ENCODE measurements around the gene KCTD18.

The KCTD18 gene

DNA sequence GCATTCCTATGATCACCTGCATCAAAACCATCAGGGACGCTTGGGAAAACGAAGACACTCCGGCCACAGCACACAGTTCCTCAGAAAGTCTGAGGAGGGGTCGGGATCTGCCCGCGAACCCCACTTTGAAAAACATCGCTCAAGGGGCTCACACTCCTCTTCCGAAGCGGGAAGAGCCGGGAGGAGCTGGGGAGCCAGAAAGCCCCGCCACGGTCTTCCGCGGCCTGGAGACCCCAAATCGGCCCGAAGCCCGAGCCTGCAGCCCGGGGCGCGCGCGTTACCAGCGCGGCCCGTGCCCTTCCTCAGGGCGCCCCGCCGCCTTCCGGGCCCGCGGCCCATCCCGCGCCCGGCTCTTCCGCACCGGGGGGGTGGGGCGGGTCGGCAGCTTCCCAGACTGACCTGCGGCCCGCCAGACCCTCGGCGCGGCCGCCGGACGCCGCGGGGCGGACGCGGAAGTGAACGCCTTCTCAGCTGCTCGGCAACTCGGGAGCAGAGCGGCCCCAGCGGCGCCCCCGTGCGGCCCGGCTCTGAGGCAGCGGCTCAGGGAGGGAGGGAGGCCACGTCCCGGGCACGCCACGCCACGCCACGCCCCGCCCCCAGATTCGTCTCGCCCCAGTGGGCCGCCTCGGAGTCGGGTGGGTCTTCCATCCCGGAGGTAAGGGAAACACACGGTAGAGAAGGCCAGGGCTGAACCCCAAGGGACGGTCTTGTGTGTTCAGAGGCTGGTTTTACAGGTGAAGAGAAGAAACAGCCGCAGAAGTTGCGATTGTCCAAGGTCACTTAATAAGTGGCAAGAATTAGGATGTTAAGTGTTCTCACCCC lies at the start of gene KCTD18:
TSS of gene KCTD18 (minus strand) at position 457 of the 822 bp plus-strand sequence. CDS start 3,052 bp downstream, outside the sequence.
- DNase-seq = peak; percentile 34

DNA sequence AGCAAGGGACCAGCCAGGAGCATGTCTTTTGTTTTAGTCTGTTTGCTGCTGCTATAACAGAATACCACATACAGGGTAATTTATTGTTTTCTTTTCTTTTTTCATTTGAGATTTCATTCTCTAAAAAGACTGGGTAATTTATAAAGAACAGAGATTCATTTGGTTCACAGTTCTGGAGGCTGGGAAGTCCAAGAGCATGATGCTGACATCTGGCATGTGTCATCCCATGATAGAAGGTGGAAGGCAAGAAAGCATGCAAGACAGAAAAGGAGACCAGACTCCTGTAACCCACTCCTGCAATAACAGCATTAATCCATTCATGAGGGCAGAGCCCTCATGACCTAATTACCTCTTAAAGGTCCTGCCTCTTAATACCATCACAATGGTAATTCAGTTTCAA lies 30.9 kb upstream of the KCTD18 start:
- no peak for DNase-seq

DNA sequence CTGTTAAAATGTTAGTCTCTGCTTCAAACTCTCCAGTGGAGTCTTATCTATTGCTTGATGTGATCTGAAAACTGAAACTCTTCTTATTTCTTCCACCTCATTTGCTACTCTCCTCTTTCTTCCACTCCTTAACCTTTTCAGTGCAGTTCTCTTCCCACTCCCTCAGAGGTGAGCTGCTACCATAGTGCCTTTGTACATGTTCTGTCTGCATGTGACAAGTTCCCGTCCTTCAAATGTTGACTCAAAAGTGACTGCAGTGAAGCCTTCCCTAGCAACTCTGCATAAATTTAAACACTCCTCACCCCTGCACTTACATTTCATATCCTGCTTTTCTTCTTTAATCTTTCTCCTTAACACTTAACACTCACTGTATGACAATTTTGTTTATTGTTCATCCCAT lies 28.3 kb upstream of the KCTD18 start:
- DNase-seq = no peak

DNA sequence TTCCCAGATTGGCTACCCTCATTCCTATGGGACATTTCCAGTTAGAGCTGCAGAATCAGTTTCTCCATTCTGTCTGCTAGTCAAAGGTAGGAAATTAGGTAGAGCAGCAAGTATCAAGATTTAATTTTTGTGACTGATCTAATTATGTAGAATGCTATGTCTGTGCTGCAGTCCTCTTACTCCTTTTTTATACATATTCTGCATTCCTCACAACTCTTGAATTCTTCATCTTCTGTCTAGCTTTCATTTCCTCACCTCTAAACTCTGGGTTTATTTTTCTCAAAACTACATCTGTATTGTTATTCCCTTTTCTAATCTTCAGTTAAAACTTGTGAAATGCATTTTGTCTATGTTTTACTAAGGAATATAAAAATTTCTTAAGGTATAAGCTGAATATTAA lies 24.7 kb upstream of the KCTD18 start:
- DNase-seq = no peak

DNA sequence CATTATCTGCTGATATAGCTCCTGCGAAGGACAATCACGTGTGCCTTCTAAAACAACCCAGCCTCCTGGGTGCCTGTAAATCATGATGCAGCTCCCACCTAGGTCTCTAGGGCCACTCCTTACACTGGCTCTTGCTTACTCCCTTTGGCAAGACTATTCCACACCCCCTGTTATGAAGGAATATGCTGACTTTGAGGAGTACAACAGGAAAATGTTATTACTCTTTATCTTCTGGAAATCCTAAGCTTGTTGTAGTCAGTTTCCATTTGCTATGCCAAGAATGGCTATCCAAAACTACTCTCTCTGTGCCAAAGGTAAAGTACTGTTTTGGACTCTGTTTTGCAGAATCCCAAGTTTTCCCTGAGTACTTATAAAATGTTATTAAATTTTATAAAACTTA lies 23.9 kb upstream of the KCTD18 start:
- DNase-seq = no peak

DNA sequence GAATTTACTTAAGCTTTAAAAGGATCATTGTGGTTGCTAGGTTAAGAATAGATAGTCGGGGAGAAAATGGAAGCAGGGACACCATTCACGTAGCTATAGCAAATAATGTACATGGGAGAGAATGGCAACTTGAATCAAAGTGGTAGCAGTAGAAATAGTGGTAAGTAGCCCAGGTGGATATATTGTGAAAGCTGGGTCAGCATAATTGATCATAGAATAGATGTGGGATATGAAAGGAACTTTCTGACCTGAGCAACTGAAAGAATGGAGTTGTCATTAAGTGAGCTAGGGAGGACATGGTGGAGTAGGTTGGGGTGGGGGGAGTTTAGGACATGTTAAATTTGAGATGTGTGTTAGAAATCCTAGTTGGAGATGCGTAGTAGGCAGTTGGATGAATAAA lies 18.4 kb upstream of the KCTD18 start:
- DNase-seq = no peak

DNA sequence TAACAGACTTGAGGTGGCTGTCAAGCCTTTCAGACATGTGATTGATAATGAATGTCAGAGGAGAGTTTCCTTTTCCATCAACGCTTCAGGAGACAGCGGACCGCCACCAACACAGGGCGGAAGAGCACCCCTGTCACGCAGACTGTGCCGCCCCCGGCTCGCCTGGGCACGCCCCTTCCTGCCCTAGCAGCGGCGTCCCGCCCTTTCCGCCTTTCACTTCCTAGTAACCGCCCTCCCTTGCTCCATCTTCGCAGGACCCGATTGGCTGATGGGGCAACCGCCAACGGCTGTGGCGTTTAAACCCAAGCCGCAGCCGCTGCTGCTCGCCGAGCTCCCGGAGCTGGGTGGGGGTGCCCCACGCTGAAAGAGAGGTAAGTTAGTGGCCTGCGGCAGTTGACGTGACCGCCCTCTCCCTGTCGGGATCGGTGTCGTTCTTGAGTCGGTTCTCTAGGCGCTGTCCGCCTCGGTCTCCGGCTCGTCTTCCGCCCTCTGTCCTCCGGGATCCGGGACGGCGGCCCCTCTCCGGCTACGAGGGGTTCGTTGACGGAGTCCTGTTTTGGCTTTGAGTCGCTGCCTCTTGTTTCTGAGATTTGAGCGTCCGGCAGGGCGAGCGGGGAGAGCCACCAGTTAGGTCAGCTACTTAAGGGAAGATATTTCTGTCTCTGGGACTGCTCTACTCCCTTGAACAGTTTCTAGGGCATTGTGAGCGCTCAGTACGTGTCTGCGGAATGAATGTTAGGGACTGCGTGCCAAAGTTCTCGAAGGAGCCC lies 16.2 kb upstream of the KCTD18 start, which contains the start of gene SGO2:
TSS of gene SGO2 (plus strand) at position 326 of the 770 bp plus-strand sequence. CDS start 6,769 bp downstream, outside the sequence.
- peak; percentile 70 for DNase-seq

DNA sequence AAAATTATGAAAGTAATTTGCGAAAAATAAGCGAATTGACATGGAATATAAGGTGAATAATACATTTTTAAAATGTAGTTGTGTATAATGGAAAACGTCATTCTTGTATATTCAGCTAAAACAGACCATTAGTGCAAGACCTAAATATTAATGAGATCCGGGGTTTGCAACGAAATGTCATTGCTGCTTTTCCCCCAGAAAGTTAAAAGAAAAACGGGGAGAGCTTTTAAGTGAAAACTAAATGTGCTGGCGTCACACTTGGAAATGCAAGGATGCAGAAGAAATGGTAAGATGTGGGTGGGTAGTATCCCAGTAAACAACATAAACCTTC lies 15.6 kb upstream of the KCTD18 start:
- no peak for DNase-seq

DNA sequence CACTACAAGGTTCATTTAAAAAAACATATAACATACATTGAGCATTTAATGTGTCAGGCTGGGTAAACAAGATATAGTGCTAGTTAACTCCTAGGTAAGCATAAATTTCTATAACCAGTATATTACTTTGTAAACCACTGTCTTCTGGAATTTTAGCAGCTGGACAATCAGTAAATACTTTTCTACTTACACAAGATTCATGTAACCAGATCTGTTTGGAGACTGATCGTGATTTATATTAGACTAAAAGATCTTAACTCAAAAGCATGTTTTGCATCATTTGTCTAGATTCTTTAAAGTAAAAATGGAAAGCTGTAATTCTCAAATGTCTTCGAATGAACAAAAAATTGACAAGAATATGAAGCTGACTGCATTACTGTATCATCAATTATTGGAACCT lies 15.2 kb upstream of the KCTD18 start:
- no peak for DNase-seq

DNA sequence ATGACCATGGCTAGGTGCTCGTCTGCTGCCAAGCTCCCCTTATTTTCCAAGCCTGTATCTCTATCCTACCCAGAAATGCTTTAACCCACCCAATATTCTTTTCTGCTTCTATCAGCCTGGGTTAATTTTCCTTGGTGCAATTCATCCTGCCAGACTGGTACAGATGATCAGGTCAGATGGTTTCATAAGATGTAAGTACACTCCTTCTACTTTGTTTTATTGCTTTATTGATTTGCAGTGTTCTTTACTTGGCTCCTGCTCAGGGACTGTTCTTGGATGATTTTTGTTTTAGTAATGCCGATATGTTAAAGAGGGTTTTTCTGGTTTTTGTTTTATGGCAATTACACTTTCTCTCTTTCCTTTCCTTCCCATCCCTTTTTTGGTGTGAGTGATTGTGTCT lies 13.7 kb upstream of the KCTD18 start:
- no peak for DNase-seq

DNA sequence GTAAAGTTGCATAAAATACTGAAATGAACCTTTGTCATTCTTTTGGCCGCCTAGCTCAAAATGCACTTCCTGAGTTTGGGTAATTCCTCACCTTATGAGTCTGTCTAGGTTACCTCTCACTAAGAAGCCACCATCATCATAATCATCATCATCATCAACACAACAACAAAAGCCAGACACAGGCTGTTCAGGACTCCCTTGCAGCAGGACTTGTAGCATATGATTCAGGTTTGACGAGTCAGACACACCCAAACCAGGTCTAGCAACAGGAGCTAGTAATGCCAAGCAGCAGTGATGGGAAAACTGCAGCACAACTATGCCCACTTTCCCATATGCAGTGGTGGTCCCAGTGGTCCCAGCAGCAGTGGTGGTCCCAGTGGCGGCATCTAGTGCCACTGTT lies 13.3 kb upstream of the KCTD18 start:
- DNase-seq = no peak

DNA sequence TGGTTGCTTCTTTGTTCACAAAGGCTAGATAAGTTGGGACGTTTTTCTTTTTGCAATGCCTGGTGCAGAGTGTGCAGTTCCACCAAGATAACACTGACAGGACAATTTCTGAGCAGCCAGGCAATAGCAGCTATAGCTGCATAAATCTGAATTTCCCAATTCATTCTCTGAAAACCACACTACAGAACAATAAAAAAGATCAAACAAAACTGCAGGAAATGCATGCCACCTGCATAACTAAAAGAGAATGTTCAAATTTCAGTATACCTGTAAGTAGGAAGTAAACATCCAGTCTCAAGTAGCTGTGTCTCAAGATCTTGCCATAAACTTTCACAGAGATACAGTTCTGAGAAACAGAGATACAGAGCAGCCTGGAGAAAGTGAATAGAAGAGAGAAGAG lies 5.3 kb upstream of the KCTD18 start:
- DNase-seq = no peak

DNA sequence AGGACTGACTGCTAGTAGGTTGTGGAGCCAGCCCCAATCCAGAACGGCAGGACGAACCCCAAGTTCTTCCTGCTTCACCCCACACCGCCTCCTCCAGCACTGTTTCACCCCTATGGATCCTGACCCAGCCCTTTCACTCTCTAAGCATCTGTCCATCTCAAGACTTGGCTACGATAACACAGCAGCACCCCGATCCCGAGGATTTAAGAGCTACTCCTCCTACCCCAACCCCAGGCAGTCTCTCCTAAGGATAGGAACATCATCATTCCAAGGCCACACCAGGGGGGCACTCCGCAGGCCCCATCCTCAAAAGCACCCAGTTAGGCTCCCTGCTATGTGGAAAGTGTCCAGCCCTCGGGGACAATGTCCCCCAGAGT lies 645 bp downstream of the KCTD18 start:
- DNase-seq = no peak

DNA sequence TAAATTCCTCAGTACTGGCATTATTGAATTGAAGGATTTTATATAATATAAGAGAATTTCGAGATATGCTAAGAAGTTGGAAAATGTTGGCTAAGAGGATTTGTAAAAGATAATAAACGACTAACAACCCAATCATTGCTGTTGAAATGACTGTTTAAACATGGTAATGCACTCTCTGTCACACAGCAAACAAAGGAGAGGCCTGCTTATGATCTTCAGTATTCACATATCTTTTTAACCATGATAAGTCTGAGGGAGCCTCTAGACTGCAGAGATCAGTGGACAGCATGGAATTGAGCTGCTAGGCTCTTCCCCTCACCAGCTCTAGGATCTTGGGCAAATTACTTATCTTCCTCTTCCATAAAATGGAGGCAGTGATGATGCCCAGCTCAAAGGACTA lies 2.7 kb downstream of the KCTD18 start:
- DNase-seq = no peak

DNA sequence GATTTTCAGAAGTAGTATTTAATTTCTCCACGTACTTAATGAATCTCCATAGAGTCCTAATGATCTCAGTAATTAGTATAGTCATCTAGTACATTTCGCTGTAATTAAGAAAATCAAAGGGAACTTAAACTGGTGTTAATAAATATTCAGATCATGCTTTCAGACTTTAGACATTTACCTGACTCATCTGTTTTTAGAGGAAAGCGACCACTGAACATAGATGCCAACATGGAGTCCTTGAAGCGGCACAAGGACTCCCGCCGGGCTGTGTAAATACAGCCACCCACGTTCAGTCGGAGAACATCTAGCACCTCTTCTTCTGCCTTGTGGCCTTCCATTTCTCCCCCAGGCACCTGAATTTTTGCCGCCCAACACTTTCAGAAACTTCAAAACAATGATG lies 3.2 kb downstream of the KCTD18 start:
- no peak for DNase-seq

DNA sequence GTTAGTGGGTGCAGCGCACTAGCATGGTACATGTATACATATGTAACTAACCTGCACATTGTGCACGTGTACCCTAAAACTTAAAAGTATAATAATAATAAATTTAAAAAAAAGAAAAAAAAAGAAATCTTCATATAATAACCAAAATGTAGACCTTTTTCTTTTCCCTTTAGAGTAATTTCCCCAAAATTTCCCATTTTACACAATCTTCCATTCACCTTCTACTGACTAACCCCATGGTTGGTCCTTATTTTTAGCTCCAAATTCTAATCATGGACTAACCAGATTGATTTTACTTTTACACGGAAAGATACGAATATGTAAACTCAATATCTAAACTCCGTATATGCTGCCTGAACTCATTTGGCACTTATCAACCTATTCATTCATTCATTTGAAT lies 7.7 kb downstream of the KCTD18 start:
- no peak for DNase-seq

DNA sequence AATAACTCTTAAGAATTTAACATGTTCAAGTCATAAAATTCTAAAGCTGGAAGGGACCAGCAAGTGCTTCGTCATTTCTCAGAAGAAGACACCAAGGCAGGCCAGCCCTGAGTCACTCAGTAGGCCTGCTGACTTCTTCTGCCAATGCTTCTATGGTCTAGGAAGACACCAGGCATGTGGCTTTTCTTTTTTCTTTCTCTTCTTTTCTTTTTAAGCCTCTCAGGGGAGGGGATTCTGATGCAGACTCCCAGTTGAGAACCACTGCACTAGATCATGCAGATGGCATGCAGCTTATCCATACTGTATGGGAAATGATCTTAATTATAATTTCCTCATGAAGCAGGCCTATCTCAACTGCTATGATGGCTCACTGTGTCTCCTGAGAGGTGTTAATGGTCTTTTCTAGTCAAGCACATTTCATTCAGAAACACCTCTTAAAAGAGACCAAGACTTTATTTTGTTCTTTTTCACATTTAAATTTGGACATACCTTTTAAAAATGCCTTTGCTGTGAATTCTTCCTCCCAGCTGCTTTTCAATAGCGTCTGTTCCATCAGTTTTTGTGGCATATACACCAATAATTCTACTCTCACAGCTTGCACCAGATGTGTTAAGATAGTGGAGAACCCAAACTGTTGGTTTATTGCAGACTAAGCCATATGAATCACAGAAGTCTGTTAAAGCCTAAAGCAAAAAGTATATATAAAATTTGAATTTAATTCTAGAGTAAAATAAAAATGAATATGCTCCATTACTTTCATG lies 11.3 kb downstream of the KCTD18 start:
- DNase-seq = no peak

DNA sequence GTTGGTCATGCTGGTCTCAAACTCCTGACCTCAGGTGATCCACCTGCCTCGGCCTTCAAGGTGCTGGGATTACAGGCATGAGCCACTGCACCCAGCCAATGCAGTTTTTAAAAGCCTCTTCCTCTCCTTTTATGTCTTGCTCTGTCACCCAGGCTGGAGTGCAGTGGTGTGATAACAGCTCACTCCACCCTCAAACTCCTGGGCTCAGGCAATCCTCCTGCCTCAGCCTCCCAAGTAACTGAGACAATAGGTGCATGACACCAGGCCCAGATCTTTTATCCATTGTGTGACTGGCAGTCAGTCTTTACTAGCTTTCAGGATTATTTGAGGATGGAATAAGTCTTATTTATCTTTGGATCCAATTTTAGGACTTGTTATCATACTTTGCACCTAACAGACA lies 13.2 kb downstream of the KCTD18 start:
- no peak for DNase-seq

DNA sequence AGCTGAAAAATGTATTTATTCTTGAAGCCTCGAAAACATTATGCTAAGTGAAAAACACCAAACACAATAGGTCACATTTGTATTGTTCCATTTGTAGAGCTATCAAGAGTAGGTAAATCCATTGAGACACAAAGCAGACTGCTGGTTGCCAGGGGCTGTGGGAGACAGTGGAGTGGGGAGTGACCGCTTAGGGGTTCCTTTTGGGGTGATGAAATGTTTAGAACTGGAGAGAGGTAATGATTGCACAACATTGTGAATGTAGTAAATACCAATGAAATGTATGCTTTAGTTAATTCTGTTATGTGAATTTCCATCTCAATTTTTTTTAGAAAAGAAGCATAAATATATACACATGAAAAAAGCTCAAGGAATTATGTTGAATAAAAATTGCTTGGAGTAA lies 15.8 kb downstream of the KCTD18 start:
- no peak for DNase-seq

DNA sequence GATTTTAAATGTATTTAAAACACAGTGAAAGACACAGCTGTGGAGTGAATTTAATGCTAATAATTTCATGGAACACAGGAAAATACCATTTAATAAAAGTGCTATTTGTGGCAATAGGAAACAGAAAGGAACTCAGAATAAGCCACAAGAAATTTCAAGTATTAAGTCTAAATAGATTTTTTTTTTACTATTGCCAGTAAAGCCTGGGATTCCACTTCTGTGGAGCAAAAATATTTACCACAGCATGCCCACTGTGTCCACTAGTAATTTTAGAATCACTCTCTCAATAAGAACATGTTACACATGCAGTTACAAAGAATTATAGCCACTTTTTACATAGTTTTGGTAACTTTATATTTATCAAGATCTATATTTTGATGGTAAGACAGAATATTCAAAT lies 17.2 kb downstream of the KCTD18 start:
- DNase-seq = no peak

DNA sequence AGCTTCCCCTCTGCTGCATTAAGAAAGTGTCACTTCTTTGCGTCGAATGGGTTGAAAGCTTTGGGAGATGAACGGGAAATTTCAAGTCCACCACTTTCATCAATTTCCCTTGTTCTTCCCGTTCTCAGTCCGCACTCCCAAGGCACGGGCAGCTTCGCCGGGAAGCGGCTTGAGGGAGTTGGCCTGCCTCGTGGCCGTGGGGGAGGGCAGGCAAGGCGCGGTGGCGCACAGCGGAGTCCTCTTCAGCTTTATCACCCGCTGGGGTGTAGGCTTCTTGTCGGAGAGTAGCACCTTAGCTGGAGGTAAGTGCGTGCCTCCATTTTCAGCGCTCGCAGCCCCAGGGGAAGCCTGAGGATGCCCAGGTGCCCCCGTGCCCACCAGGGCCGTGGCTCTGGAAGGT lies 19.9 kb downstream of the KCTD18 start:
- no peak for DNase-seq

DNA sequence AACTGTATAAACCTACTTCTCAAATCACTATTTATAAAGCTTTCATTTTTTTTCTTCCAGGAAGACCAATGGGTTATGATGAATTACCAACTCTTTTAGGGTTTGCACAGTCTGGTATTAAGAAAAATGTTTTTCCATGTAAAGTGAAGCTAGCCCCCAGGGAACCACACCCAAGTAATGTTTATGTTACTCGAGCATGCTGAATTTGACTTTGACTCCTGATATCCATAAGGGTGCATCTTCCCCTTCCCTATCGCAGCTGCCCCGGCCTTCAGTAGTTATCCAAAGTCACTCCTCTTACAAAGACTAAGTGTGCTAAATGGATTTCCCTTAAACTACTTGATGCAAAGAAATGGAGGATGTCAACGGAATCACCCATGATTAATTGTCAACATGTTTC lies 21.7 kb downstream of the KCTD18 start:
- no peak for DNase-seq

DNA sequence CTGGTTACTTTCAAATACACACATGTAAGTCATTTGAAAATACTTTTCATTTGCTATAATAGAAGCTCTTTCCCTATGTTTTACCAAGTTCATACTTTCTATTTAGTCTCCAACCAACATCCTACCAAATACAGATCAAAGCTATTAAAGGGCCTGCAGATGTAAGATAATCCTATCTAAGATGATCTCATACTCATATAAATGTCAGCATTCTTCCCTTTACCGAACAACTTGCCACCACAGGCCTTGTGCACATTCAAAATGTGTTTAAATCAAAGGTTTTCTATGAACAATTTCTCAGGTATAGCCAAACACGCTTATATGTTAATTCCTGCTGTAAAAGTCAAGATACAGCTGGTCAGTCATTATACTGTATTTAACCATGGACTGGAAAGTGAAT lies 23.3 kb downstream of the KCTD18 start:
- DNase-seq = no peak

DNA sequence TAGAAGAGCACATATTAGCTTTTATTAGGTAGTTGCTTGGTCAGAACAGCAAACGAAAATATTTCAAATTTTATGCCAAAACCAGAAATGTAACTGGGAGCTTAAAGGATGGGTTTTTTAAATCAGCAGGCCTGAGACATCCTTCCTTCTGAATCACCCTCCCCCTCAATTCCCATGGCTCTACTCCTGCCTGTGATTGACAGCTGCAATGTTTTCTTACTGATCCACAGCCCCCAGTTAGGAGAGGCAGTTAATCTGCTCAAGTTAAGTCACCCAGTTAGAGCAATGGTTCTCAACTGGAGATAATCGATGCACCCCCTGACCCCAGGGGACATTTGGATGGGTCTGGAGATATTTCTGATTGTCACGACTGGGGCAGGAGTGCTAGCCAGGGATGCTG lies 24.9 kb downstream of the KCTD18 start:
- no peak for DNase-seq
